ENCODE data around the gene CNTNAP1. TPM values are rescaled to one million over a fixed set of nuclear protein-coding genes. Genes with fewer than 3 reads are reported as not detected.

The CNTNAP1 gene
- polyA plus RNA-seq, 4 donors, result 8.4 to 10.1 (median 8.5) TPM

DNA sequence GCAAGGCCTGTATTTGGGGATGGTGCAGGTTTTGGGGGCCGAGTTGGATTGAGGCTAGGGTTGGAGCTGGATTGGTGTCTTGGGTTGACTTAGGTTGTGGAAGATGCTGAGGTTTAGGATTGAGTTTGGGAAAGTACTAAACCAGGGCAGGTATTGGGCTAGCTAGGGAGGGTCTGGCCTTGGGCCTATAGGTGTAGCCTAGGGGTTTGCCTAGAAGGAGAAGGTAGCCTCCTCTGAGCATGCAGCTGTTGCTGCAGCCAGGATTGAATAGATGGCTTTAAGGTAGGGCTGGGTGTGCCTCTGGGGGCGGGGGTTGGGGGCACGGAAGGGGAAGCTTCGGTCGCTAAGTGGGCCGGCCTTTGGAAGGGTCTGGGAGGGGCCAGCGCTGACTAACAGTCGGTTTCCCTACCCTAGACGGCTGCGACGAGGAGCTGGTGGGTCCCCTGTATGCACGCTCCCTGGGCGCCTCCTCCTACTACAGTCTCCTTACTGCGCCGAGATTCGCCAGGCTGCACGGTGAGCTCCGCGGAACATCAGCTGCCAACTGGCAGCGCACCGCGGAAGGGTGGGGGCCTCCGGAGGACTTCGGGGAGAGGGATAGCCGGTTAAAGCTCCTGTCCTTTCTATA, 1.2 kb downstream of the CNTNAP1 start:
- no peak for DNase-seq (ENCODE audit: low read depth in 4 of 4, low spot score in 3 of 4)

DNA sequence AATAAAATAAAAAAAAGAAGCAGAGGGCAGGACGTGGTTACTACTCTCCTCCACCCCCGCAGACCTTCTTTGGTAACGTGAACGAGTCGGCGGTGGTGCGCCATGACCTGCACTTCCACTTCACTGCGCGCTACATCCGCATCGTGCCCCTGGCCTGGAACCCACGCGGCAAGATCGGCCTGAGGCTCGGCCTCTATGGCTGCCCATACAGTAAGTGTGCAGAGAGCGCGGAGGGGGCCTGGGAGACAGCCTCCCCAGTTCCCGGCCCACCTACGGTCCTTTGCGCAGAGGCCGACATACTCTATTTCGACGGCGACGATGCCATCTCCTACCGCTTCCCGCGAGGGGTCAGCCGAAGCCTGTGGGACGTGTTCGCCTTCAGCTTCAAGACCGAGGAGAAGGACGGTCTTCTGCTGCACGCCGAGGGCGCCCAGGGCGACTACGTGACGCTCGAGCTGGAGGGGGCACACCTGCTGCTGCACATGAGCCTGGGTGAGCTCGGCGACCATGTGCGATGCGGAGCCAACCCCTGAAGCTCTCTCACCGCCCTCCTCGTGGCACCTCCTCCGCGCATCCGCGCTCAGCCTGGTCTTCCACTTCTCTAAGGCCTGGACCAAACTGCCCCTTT, 2.7 kb downstream of the CNTNAP1 start:
- DNase-seq (ENCODE audit: low read depth in 4 of 4, low spot score in 3 of 4), result no peak

DNA sequence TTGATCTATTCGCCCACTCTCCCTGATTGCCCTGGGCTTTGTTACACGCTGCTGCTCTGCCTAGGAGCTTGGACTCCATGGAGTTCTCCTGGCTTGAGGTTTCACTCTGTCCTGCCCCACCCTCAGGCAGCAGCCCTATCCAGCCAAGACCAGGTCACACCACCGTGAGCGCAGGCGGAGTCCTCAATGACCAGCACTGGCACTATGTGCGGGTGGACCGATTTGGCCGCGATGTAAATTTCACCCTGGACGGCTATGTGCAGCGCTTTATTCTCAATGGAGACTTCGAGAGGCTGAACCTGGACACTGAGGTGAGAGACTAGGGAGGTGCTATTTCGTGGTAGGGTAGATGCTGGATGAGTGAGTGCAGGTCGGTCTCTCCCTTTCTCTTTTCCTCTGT, 3.5 kb downstream of the CNTNAP1 start:
- DNase-seq (ENCODE audit: low read depth in 4 of 4, low spot score in 3 of 4), result no peak

DNA sequence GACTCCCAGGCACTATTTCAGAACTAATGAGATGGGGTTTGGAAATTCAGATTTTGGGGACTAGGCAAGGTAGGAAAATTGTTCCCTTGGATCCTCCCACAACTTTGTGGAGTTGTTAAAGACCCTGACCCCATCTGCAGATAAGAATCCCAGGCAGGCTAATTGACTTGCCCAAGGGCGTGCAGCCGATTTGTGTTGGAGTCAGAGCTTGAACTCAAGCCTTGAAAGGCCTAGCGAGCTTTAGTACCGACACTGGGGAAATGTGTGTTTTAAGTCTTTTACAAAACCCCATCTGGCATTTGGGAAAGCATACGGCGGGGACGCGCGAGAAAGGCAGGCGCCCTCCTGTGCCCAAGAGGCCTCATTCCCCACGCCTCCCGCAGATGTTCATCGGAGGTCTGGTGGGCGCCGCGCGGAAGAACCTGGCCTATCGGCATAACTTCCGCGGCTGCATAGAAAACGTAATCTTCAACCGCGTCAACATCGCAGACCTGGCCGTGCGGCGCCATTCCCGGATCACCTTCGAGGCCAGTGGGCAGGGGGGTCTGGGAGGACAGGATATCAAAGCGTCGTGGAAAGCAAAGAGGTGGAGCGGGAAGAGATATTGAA, 4.3 kb downstream of the CNTNAP1 start:
- no peak for DNase-seq (ENCODE audit: low read depth in 4 of 4, low spot score in 3 of 4)

DNA sequence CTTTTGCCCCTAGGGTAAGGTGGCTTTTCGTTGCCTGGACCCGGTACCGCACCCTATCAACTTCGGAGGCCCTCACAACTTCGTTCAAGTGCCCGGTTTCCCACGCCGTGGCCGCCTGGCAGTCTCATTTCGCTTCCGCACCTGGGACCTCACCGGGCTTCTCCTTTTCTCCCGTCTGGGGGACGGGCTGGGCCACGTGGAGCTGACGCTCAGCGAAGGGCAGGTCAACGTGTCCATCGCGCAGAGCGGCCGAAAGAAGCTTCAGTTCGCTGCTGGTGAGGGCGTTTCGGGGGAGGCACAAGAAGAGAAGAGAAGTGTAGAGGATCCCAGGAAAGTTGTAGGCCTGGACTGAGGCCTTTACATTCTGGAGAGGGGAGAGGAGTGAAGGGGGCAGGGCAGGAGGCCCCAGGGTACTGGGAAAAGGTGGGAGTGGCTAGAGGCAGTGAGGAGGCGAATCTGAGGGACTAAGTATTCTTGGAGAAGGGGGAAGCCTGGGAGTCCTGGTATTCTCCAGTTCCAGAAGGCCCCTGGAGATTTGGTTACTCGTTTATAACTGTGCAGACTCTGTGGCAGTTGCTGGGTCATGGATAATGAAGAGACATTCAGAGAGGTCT, 5.5 kb downstream of the CNTNAP1 start:
- DNase-seq (ENCODE audit: low read depth in 4 of 4, low spot score in 3 of 4), result no peak

DNA sequence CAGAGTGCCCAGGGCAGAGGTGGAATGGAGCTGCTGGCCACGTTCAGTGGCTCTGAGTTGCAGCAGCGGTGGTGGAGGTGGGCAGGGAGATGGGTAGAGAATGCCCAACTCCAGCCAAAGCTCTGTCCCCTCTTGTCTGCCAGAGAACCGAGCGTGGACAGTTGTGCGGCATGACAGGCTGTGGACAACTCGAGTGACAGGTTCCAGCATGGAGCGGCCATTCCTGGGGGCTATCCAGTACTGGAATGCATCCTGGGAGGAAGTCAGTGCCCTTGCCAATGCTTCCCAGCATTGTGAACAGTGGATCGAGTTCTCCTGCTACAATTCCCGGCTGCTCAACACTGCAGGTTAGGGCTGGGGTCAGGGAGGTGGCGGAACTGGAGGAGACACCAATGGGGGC, 8.3 kb downstream of the CNTNAP1 start:
- DNase-seq (ENCODE audit: low read depth in 4 of 4, low spot score in 3 of 4), result no peak

DNA sequence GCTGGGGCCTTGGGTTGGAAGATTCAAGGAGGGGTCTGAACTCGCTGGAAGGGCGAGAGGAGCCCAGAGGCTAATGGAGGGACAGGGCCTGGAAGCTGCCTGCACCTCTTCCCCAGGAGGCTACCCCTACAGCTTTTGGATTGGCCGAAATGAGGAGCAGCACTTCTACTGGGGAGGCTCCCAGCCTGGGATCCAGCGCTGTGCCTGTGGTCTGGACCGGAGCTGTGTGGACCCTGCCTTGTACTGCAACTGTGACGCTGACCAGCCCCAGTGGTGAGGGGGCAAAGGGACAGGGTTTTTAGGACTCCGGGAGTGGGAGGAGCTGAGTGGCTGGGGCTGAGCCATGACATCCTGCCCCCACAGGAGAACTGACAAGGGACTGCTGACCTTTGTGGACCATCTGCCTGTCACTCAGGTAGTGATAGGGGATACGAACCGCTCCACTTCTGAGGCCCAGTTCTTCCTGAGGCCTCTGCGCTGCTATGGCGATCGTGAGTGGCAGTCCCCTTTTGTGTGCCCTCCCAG, 8.8 kb downstream of the CNTNAP1 start:
- no peak for DNase-seq (ENCODE audit: low read depth in 4 of 4, low spot score in 3 of 4)

DNA sequence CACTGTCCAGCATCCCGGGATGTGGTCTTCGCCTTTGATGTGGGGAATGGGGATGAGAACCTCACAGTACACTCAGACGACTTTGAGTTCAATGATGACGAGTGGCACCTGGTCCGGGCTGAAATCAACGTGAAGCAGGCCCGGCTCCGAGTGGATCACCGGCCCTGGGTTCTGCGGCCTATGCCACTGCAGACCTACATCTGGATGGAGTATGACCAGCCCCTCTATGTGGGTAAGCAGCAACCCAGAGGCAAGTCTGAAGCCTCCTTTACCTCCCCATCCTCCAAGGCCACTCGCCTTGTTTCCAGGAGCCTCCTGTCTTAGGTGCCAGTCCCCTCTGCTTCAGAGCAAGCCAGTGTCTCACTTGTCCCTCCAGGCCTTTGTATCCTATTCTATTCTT, 10.2 kb downstream of the CNTNAP1 start:
- DNase-seq (ENCODE audit: low read depth in 4 of 4, low spot score in 3 of 4), result no peak

DNA sequence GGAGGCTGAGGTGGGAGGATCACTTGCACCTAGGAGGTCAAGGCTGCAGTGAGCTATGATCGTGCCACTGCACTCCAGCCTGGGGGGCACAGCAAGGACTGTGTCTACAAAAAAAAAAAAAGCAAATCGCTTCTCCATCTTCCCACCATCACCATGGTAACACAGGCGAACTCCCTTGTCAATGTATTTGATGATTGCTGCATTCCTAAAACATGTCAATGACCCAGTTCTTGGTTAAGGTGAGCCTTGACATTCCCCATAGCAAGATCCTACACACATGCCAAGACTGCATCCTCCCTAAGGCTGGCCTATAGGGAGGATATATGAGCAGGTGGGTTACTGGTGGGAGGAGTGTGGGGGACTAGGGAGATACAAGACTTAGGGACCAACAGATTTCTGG, 12.2 kb downstream of the CNTNAP1 start:
- no peak for DNase-seq (ENCODE audit: low read depth in 4 of 4, low spot score in 3 of 4)

DNA sequence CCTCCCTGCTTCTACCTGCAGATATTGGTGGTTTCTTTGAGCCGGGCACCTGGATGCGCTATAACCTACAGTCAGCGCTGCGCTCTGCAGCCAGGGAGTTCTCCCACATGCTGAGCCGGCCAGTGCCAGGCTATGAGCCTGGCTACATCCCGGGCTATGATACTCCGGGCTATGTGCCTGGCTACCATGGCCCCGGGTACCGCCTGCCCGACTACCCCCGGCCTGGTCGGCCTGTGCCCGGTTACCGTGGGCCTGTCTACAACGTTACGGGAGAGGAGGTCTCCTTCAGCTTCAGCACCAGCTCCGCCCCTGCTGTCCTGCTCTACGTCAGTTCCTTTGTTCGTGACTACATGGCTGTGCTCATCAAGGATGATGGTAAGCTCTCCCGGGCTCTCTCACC, 13.2 kb downstream of the CNTNAP1 start:
- DNase-seq (ENCODE audit: low read depth in 4 of 4, low spot score in 3 of 4), result no peak

DNA sequence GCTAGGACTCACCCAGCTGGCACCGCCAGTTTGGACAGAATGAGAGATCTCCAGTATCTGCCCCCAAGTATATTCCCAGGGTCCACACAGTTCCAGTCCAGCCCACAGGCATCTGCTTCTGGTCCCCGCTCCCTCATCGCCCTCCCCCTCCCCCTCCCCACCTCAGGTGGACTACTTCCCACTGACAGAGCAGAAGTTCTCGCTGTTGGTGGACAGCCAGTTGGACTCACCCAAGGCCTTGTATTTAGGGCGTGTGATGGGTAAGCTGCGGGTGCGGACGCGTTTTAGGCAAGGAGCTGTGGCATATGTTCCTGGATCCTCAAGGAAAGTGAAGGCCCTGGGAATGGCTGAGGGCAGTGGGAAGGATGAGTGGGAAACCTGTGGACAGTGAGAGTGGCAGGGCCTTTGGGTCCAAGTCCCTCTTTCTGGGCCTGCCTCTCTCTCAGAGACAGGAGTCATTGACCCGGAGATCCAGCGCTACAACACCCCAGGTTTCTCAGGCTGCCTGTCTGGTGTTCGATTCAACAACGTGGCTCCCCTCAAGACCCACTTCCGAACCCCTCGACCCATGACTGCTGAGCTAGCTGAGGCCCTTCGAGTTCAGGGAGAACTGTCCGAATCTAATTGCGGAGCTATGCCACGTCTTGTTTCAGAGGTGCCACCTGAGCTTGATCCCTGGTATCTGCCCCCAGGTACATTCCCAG, 14.9 kb downstream of the CNTNAP1 start:
- DNase-seq (ENCODE audit: low read depth in 4 of 4, low spot score in 3 of 4), result no peak

DNA sequence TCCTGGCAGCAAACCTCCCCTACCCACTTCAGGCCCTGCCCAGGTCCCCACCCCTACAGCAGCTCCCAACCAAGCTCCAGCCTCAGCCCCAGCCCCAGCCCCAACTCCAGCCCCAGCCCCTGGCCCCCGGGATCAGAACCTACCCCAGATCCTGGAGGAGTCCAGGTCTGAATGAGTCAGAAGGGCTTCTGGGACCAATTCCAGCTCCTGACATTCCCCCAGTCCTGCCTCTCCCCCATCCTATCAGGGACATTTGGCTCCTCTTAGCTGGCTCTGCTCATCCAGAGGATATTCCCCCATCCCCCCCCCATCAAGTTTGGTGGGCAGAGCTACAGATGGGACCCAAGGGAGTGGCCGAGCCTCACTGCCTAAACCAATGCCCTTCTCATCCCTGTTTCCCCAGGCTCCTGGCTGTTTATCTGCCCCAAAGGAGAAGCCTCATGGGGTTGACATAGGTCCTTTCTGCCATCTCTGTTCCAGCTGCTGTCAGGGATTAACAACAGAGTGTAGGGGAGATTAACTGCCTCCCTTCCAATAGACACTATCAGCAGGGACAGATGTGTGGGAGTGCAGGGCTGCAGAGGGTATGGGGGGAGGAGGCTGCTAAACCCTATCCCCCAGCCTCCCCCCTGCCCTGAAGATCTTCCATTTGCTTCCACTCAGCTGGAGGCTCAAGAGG, 16.5 kb downstream of the CNTNAP1 start:
- no peak for DNase-seq (ENCODE audit: low read depth in 4 of 4, low spot score in 3 of 4)

DNA sequence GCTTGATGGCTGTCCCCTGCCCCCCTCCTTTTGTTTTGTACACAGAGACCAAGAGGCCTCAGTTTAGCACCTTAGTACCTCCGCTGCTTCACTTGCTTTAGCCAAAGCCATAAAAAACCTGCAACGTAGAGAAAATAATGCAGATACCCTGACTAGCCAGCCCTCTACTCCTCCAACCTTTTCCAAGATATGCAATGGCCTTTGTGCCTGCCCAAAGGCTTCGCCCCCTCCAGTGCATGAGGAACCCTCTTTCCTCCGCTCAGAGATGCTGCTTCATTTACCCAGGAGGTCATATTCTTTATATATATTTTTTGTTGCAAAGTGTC, 17.0 kb downstream of the CNTNAP1 start:
- no peak for DNase-seq (ENCODE audit: low read depth in 4 of 4, low spot score in 3 of 4)

DNA sequence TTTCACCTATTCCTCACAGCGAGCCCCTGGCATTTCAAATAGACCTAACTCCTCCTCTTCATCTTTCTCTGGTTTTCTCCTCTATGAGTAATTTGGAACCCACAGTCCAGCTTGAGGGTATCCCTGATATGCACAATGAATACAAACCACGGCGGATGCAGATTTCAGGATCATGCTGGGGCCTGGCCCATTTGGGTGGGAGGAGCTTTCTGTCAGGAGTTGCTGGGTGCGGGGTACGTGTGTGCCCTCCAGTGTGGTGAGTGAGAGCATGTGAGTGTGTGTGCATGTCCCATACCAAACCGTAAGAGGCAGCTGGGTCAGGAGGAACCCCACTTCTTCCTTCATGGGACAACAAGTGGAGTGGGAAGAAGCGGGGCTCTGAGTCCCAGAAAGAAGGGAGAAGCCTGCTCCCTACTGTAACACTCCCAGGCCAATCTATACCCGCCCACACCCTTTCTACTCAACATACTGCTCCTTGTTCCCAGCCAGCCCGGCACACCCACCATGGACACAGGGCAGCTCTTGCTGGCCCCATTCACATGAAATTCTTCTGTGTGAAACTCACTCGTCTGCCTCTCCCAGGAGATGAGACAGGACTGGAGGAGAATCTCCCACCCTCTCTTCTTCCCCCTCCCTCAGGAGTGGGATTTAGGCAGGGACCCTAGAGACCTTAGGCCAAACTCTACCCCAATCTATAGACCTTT, 18.4 kb downstream of the CNTNAP1 start:
- no peak for DNase-seq (ENCODE audit: low read depth in 4 of 4, low spot score in 3 of 4)

DNA sequence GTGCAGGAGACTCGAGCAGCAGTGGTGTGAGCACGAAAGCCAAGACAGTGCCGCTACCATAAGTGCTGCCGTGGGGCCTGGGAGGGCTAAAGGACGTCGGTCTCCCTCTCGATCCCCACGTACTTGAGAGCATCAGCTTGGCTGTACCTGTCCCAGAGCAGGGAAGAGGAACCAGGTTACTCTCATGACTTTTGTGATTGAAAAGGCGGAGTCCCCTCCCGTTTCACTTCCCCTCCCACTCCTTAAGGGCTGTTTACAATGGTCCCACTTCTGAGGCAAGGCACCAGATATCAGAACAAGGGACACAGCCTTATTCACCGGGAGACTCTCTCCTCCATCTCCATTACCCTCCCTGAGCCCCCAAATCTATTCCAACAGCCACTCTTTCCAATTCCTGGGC, 20.1 kb downstream of the CNTNAP1 start:
- no peak for DNase-seq (ENCODE audit: low read depth in 4 of 4, low spot score in 3 of 4)

DNA sequence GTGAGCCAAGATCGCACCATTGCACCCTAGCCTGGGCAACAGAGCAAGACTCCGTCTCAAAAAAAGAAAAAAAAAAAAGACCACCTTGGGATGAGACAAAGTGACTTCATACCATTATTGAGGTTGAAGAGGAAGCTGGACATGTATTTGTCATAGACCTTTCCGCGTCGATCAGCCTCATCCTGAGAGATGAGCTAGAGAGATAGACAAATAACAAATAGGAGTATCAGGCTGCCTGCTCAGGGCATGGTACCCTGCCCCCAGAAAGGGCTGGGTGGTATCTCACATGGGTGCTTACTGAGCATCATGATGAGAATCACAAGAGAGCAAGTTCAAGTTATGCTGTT, 22.1 kb downstream of the CNTNAP1 start:
- DNase-seq (ENCODE audit: low read depth in 4 of 4, low spot score in 3 of 4), result no peak

DNA sequence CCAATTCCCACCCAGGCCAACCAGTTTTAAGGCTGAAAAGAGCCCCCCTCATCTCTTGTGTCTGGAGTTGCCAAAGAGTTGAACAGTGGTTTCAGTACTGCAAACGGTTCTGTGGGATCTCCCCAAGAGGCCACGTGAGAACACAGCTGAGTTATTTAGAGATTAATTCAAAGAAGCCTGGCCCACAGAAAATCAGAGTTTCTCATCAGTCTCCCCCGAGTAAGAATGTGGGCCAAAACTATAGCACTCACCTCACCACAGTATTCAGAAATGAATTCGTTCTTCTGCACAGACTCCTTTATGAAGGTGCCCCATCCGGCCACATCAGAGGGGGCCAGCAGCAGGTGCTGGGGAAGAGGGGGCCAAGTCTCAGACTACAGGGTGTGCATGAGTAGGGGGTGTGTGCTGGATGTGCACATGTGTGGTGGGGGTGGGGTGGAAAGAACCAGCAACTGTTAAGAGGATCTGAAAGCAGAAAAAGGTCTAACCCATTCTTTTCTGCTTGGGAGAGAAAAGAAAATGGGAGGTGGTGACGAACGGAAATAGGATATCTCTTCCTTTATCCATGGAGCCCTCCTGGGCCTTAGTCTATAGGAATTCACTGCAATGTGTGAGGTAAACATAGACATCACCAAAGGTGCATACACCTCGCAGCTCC, 22.6 kb downstream of the CNTNAP1 start:
- no peak for DNase-seq (ENCODE audit: low read depth in 4 of 4, low spot score in 3 of 4)

DNA sequence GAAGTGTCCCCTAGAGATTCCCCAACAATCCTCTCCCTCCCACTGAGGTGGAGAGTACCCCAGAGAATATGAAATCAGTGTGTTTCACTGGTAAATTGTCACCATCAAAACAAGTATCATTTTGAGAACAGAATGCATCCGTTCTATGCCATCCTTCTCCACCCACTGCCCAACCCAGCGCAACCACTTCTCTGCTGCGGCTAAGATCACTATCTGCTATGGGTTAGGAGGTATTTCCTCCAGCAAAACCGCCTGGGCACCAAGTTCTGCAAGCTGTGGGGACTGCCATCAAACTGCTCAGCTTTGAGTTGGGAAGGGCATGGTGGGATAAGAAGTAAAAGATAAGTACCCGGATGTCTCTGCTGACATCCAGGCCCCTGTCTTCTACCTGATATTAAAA, 24.4 kb downstream of the CNTNAP1 start:
- no peak for DNase-seq (ENCODE audit: low read depth in 4 of 4, low spot score in 3 of 4)

DNA sequence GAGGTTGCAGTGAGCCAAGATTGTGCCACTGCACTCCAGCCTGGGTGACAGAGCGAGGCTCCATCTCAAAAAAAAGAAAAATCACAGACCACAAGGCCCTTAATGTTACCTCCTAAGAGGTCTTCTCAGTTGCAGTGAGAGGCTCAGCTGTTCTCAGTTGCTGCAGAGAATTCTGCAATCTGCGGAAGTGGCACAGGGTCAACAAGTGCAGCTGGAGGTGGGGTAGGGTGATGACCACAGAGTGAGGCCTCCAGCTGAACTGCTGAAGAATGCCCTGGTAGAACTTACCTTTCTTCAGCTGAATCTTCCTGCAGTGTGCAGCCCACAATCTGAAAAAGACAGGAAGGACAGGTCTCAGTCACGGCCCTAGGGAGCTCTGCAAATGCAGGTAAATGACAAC, 26.3 kb downstream of the CNTNAP1 start:
- no peak for DNase-seq (ENCODE audit: low read depth in 4 of 4, low spot score in 3 of 4)

DNA sequence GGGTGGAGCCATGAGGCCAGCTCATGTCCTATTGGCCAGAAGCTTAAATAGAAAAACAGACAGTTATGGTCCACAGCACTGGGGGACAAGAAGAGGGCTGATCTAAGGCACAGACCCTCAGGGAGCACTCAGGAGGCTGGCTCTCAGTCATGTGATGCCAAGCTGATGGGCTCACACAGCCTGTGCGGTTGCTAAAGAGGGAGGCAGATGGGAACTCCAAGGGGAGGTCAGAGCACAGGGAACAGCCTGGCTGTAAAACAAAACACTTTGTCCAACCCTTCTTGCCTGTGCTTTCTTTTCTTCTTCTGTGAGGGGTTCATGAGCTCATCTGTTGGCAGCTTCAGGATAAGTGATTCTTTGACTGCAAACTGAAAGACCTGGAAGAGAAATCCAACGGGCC, 27.2 kb downstream of the CNTNAP1 start:
- DNase-seq (ENCODE audit: low read depth in 4 of 4, low spot score in 3 of 4), result no peak
